Endodermal cell (in vitro differentiated cells): Measurements from ENCODE around the gene ANKZF1. TPM values are rescaled to one million over a fixed set of nuclear protein-coding genes. Genes with fewer than 3 reads are reported as not detected.

ENCODE experiments used
- DNase-seq: peaks from one replicate; pipeline ENCODE4 v3.0.0-alpha.2; 2017
- H3K27ac ChIP-seq: 2 replicates; pipeline ENCODE4 v1.5.1; 2013; ENCODE audit warnings: mild to moderate bottlenecking, low read depth, low read length, moderate library complexity
- H3K27me3 ChIP-seq: 2 replicates; pipeline ENCODE4 v1.6.1; 2013; ENCODE audit warnings: mild to moderate bottlenecking, low read length, moderate library complexity; ENCODE audit not compliant: insufficient read depth, control insufficient read depth, poor library complexity, severe bottlenecking
- H3K36me3 ChIP-seq: 2 replicates; pipeline ENCODE4 v1.7.0; 2013; ENCODE audit warnings: mild to moderate bottlenecking, low read length, moderate library complexity; ENCODE audit not compliant: control insufficient read depth, insufficient read depth
- H3K4me1 ChIP-seq: one replicate; pipeline ENCODE4 v1.7.0; 2013; ENCODE audit warnings: low read length; ENCODE audit not compliant: control insufficient read depth, insufficient read depth
- H3K4me3 ChIP-seq: 2 replicates; pipeline ENCODE4 v1.5.1; 2013; ENCODE audit warnings: mild to moderate bottlenecking, low read length, moderate library complexity
- H3K9ac ChIP-seq: 2 replicates; pipeline ENCODE4 v1.6.1; 2013; ENCODE audit warnings: mild to moderate bottlenecking, low read length, moderate library complexity; ENCODE audit not compliant: poor library complexity, severe bottlenecking; ENCODE audit errors: extremely low read depth
- H3K9me3 ChIP-seq: 2 replicates; pipeline ENCODE4 v1.6.1; 2013; ENCODE audit warnings: mild to moderate bottlenecking, low read length, moderate library complexity; ENCODE audit not compliant: control insufficient read depth
- H3K27ac Mint-ChIP-seq: 2 replicates; pipeline ENCODE4 v1.8.0; 2020; ENCODE audit warnings: mixed read lengths
- H3K27me3 Mint-ChIP-seq: 2 replicates; pipeline ENCODE4 v1.8.0; 2021; ENCODE audit warnings: mild to moderate bottlenecking, mixed read lengths; ENCODE audit not compliant: insufficient read depth
- H3K36me3 Mint-ChIP-seq: 2 replicates; pipeline ENCODE4 v1.8.0; 2020; ENCODE audit warnings: low read depth, mixed read lengths
- H3K4me1 Mint-ChIP-seq: 2 replicates; pipeline ENCODE4 v1.8.0; 2020; ENCODE audit warnings: mixed read lengths
- H3K4me3 Mint-ChIP-seq: 2 replicates; pipeline ENCODE4 v1.8.0; 2020; ENCODE audit warnings: mild to moderate bottlenecking, moderate library complexity, mixed read lengths
- H3K9me3 Mint-ChIP-seq: 2 replicates; pipeline ENCODE4 v1.8.0; 2020; ENCODE audit warnings: mild to moderate bottlenecking, mixed read lengths
- CTCF ChIP-seq: fragments of 200-600 bp; sonication (generic); conservative IDR thresholded peaks from 2 replicates; pipeline ENCODE4 v1.5.0; 2021; ENCODE audit warnings: antibody characterized with exemption, mild to moderate bottlenecking
- WGBS, 2 experiments: methylation state at CpG; one replicate each; pipeline versions ENCODE4 v1.1.5 to v1.1.7; 2013; ENCODE audit warnings: missing lambda C conversion rate in 2 of 2, mixed read lengths in 1 of 2; ENCODE audit not compliant: insufficient coverage in 1 of 2, insufficient read length in 1 of 2; 5-methylcytosine and 5-hydroxymethylcytosine counted together
- total RNA-seq, 2 donors: library from RNA; stranded (reverse); fragmentation: NEBNext Ultra II Directional in 1 of 2; extraction: Animal tissue kit (Norgen Biotek cat#: 25700) in 1 of 2; gene quantifications; 2 replicates in 1 of 2; 3 replicates in 1 of 2; pipeline ENCODE4 v1.2.1, GENCODE V29; 2021

Gene ANKZF1
- total RNA-seq, 2 donors from 2014 or later: 50.9 to 56.3 TPM

- no peak overlapping the region for H3K4me3 Mint-ChIP-seq
- no peak for DNase-seq
- H3K9me3 Mint-ChIP-seq: no peaks in the 10 kb centered on the region
- H3K27ac ChIP-seq: no peak overlapping the region
- H3K9me3 ChIP-seq: no peaks in the 10 kb centered on the region
- no peak overlapping the region for H3K9ac ChIP-seq
- TF ChIP-seq CTCF: no peak
- H3K27ac Mint-ChIP-seq: peak overlapping the region; percentile 44
- H3K36me3 Mint-ChIP-seq: no peaks in the 10 kb centered on the region
- H3K4me3 ChIP-seq: no peak overlapping the region
- peaks cover 7% of the 10 kb centered on the region for H3K27me3 ChIP-seq
- WGBS, 2 experiments: 85 to 92% methylated on average over 2 of the region's 2 CpGs
- peaks cover 31% of the 10 kb centered on the region for H3K27me3 Mint-ChIP-seq
- H3K4me1 Mint-ChIP-seq: peaks cover 7% of the 10 kb centered on the region
- peaks cover 8% of the 10 kb centered on the region for H3K4me1 ChIP-seq
- no peaks in the 10 kb centered on the region for H3K36me3 ChIP-seq
Measured at GRCh38 chr2:219271021-219271420, 41.4 kb downstream of the ANKZF1 start.

DNA sequence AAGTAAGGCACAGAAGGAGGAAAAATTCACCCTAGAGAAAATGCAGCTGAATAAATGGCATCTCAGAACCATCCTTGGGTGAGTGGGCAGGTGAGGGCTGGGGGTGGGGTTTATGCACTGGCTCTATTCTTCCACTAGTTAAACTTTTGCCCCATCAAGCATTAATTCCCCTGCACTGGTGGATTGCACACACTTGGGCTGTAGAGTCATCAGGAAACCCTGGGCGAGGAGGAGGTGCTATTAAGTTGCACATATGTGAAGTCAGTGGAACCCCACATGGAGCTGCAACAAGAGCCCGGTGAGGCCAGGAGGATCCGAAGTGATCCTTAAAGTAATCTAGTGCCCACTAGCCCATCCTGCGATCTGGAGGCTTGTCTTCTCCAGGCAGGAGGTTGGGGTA lies 42.8 kb downstream of the ANKZF1 start:
- DNase-seq: no peak
- Histone ChIP-seq H3K9ac (no peak overlapping the region), H3K27me3 (peaks cover 7% of the 10 kb centered on the region), H3K27ac (no peak overlapping the region), H3K4me1 (peaks cover 8% of the 10 kb centered on the region), H3K36me3 (no peaks in the 10 kb centered on the region), H3K4me3 (no peak overlapping the region), H3K9me3 (no peaks in the 10 kb centered on the region)
- 91 to 96% methylated on average over 3 to 4 of the region's 4 CpGs for WGBS, 2 experiments
- Mint-ChIP-seq H3K27me3 (peaks cover 29% of the 10 kb centered on the region), H3K9me3 (no peaks in the 10 kb centered on the region), H3K27ac (no peak overlapping the region), H3K36me3 (no peaks in the 10 kb centered on the region), H3K4me3 (no peak overlapping the region), H3K4me1 (peaks cover 11% of the 10 kb centered on the region)
- no peak for TF ChIP-seq CTCF

DNA sequence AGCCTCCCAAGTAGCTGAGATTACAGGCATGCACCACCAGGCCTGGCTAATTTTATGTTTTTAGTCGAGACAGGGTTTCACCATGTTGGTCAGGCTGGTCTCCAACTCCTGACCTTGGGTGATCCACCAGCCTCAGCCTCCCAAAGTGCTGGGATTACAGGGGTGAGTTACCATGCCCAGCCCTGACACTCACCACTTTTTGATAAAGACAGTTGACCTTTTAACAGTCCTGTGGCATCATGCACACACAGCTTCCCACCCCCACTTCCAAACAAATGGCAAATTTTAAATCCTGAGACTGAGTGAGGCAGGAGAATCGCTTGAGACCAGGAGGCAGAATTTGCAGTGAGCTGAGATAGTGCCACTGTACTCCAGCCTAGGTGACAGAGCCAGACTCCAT lies 43.4 kb downstream of the ANKZF1 start:
- 81 to 100% methylated on average over 1 to 2 of the region's 2 CpGs for WGBS, 2 experiments
- Histone ChIP-seq H3K4me1 (peaks cover 11% of the 10 kb centered on the region), H3K9me3 (no peaks in the 10 kb centered on the region), H3K27me3 (peaks cover 7% of the 10 kb centered on the region), H3K27ac (no peak overlapping the region), H3K36me3 (no peaks in the 10 kb centered on the region), H3K9ac (no peak overlapping the region), H3K4me3 (no peak overlapping the region)
- H3K4me3 Mint-ChIP-seq: no peak overlapping the region
- H3K4me1 Mint-ChIP-seq: peaks cover 16% of the 10 kb centered on the region
- peaks cover 29% of the 10 kb centered on the region for H3K27me3 Mint-ChIP-seq
- H3K27ac Mint-ChIP-seq: no peak overlapping the region
- no peaks in the 10 kb centered on the region for H3K36me3 Mint-ChIP-seq
- no peak for DNase-seq
- no peak for TF ChIP-seq CTCF
- H3K9me3 Mint-ChIP-seq: no peaks in the 10 kb centered on the region
